WTC11 (cell line): ENCODE measurements around the gene TIGD1. TPM values are rescaled to one million over a fixed set of nuclear protein-coding genes. Genes with fewer than 3 reads are reported as not detected.

Experiments used
- ATAC-seq: fragments of 200-7000 bp; cut with Tn5 transposase; 2 replicates; pipeline ENCODE4 v1.10.0; 2021; ENCODE audit warnings: mild to moderate bottlenecking, moderate library complexity
- CTCF ChIA-PET: fragments of 300-600 bp; sonication (Branson Sonifier 250); formaldehyde crosslinking; loops from one replicate; lab custom pipeline; 2021; ENCODE audit warnings: antibody characterized with exemption; lab: Charles Lee
- POLR2A ChIA-PET: fragments of 350-600 bp; sonication (Branson Sonifier 250); formaldehyde crosslinking; loops from one replicate; lab custom pipeline; 2021; ENCODE audit warnings: antibody characterized with exemption; lab: Charles Lee
- DNase-seq: peaks from one replicate; pipeline ENCODE4 v3.0.0; 2021; ENCODE audit warnings: low spot score
- H3K27ac Mint-ChIP-seq: 2 replicates; pipeline ENCODE4 v1.8.0; 2021; ENCODE audit warnings: mixed read lengths
- H3K27me3 Mint-ChIP-seq: 2 replicates; pipeline ENCODE4 v1.8.0; 2021; ENCODE audit warnings: low read depth, mild to moderate bottlenecking, moderate library complexity, mixed read lengths
- H3K36me3 Mint-ChIP-seq: 2 replicates; pipeline ENCODE4 v1.8.0; 2021; ENCODE audit warnings: mixed read lengths
- H3K4me1 Mint-ChIP-seq: 2 replicates; pipeline ENCODE4 v1.8.0; 2022; ENCODE audit warnings: mixed read lengths
- H3K4me3 Mint-ChIP-seq: 2 replicates; pipeline ENCODE4 v1.8.0; 2021; ENCODE audit warnings: mild to moderate bottlenecking, moderate library complexity, mixed read lengths
- H3K9me3 Mint-ChIP-seq: 2 replicates; pipeline ENCODE4 v1.8.0; 2021; ENCODE audit warnings: mixed read lengths
- ETV6 ChIP-seq: sonication (generic); formaldehyde crosslinking; IDR thresholded peaks from 2 replicates; pipeline ENCODE4 v1.8.1; 2022; ENCODE audit warnings: mild to moderate bottlenecking, missing genetic modification reagents
- GTF2I ChIP-seq: fragments of 250-450 bp; sonication (Bioruptor Pico); conservative IDR thresholded peaks from 2 replicates; pipeline ENCODE4 v1.4.0; 2021; ENCODE audit warnings: mild to moderate bottlenecking
- NFATC4 ChIP-seq: fragments of 250-450 bp; sonication (Bioruptor Pico); IDR thresholded peaks from 2 replicates; pipeline ENCODE4 v1.9.0; 2021; ENCODE audit warnings: mild to moderate bottlenecking
- NR1H2 ChIP-seq: sonication (generic); formaldehyde crosslinking; IDR thresholded peaks from 2 replicates; pipeline ENCODE4 v1.9.0; 2021; ENCODE audit warnings: mild to moderate bottlenecking, moderate library complexity, missing genetic modification reagents
- ZNF138 ChIP-seq: sonication (generic); formaldehyde crosslinking; conservative IDR thresholded peaks from 2 replicates; pipeline ENCODE4 v1.8.1; 2022; ENCODE audit warnings: mild to moderate bottlenecking, moderate library complexity, missing genetic modification reagents
- ZNF263 ChIP-seq: sonication (generic); formaldehyde crosslinking; IDR thresholded peaks from 2 replicates; pipeline ENCODE4 v1.8.1; 2022; ENCODE audit warnings: low read depth, mild to moderate bottlenecking, moderate library complexity, missing genetic modification reagents
- ZNF317 ChIP-seq: sonication (generic); formaldehyde crosslinking; IDR thresholded peaks from 2 replicates; pipeline ENCODE4 v1.8.1; 2023; ENCODE audit warnings: low read depth, mild to moderate bottlenecking, moderate library complexity, missing genetic modification reagents, borderline replicate concordance
- total RNA-seq: library from RNA; stranded (reverse); gene quantifications from 3 replicates; pipeline ENCODE4 v1.2.3, GENCODE V29; 2021
- TF ChIP-seq, protein P1 (sequence below): sonication (generic); formaldehyde crosslinking; IDR thresholded peaks from 2 replicates; pipeline ENCODE4 v1.8.0; 2022; ENCODE audit warnings: mild to moderate bottlenecking, missing genetic modification reagents
- TF ChIP-seq, protein P2 (sequence below): sonication (generic); formaldehyde crosslinking; IDR thresholded peaks from 2 replicates; pipeline ENCODE4 v1.8.1; 2023; ENCODE audit warnings: mild to moderate bottlenecking, moderate library complexity, missing genetic modification reagents
- TF ChIP-seq, protein P3 (sequence below): sonication (generic); formaldehyde crosslinking; IDR thresholded peaks from 2 replicates; pipeline ENCODE4 v1.8.1; 2022; ENCODE audit warnings: mild to moderate bottlenecking, missing genetic modification reagents, moderate library complexity, borderline replicate concordance
- TF ChIP-seq, protein P4 (sequence below): fragments of 250-450 bp; sonication (Bioruptor Pico); IDR thresholded peaks from 2 replicates; pipeline ENCODE4 v1.9.0; 2021; ENCODE audit warnings: mild to moderate bottlenecking, borderline replicate concordance
- TF ChIP-seq, protein P5 (sequence below): sonication (generic); formaldehyde crosslinking; IDR thresholded peaks from 2 replicates; pipeline ENCODE4 v1.8.1; 2022; ENCODE audit warnings: missing genetic modification reagents, borderline replicate concordance
- TF ChIP-seq, protein P6 (sequence below): sonication (generic); formaldehyde crosslinking; IDR thresholded peaks from 2 replicates; pipeline ENCODE4 v1.8.1; 2023; ENCODE audit warnings: mild to moderate bottlenecking, missing genetic modification reagents, moderate library complexity
- TF ChIP-seq, protein P7 (sequence below): fragments of 250-450 bp; sonication (Bioruptor Pico); IDR thresholded peaks from 2 replicates; pipeline ENCODE4 v2.1.2; 2022; ENCODE audit warnings: mild to moderate bottlenecking, moderate library complexity
- TF ChIP-seq, protein P8 (sequence below): sonication (generic); formaldehyde crosslinking; IDR thresholded peaks from 2 replicates; pipeline ENCODE4 v1.8.1; 2023; ENCODE audit warnings: mild to moderate bottlenecking, missing genetic modification reagents, borderline replicate concordance
- TF ChIP-seq, protein P9 (sequence below): fragments of 250-450 bp; sonication (Bioruptor Pico); IDR thresholded peaks from 2 replicates; pipeline ENCODE4 v1.8.0; 2021; ENCODE audit warnings: mild to moderate bottlenecking
- TF ChIP-seq, protein P10 (sequence below): sonication (generic); formaldehyde crosslinking; IDR thresholded peaks from 2 replicates; pipeline ENCODE4 v1.8.0; 2022; ENCODE audit warnings: mild to moderate bottlenecking, missing genetic modification reagents

Gene TIGD1
- total RNA-seq, 1 experiment from 2014 or later = 9.0 TPM

DNA sequence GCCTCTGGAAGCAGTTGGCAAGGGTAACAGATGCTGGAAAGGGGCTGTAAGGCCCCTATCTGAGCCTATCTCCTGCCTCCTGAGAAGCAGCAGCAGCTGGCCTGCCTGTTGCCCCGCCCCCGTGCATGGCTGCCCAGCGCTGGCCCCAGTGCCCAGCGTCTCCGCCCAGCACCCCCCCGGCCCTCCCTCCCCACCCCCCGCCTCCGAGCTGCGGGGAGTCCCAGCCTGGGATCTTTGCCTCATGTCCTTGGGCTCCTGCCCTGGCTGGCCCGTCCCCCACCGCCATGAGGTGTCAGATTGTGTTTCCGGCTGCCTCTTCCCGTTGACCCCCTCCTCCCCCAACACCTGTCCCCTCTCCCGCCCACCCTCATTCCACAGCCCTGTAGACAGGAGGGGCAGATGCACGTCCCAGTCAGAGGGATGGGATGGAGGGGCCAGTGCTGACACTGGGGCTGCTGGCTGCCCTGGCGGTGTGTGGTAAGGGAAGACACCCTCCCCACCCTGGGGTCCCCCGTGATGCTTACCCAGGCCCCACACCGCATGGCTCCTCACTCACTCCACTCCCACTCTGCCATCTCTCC is 24.5 kb downstream of the TIGD1 start, which contains the start of gene CHRND (continued):
- TF ChIP-seq, protein P1, sequence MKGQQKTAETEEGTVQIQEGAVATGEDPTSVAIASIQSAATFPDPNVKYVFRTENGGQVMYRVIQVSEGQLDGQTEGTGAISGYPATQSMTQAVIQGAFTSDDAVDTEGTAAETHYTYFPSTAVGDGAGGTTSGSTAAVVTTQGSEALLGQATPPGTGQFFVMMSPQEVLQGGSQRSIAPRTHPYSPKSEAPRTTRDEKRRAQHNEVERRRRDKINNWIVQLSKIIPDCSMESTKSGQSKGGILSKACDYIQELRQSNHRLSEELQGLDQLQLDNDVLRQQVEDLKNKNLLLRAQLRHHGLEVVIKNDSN = no peak

DNA sequence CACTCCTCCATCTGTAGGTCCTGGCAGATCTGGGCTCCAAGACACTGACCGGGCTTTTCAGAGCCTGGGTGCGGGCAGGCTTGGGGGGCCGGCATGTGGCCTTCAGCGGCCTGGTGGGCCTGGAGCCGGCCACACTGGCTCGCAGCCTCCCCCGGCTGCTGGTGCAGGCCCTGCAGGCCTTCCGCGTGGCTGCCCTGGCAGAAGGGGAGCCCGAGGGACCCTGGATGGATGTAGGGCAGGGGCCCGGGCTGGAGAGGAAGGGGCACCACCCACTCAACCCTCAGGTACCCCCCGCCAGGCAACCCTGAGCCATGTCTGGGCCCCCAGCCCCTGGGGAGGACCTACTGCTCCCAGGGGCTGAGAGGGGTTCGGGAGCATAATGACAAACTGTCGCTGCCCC is 25.2 kb downstream of the TIGD1 start:
- ChIA-PET POLR2A (no interaction called here), CTCF (interaction anchor here (1.3 to 1.7 kb wide), 2 partner anchors 13 to 81 kb away, joined by 3 to 4 read pairs; no protein-coding TSS in a partner anchor)
- no peaks in the 10 kb centered on the region for H3K9me3 Mint-ChIP-seq
- ATAC-seq (no peak), DNase-seq (no peak)
- H3K4me1 Mint-ChIP-seq = peaks cover 7% of the 10 kb centered on the region; the same call in 1 of the 2 replicates
- H3K27me3 Mint-ChIP-seq = peaks cover 51% of the 10 kb centered on the region
- H3K36me3 Mint-ChIP-seq = no peaks in the 10 kb centered on the region
- no peak overlapping the region for H3K27ac Mint-ChIP-seq
- H3K4me3 Mint-ChIP-seq = no peak overlapping the region
- TF ChIP-seq, protein P2, sequence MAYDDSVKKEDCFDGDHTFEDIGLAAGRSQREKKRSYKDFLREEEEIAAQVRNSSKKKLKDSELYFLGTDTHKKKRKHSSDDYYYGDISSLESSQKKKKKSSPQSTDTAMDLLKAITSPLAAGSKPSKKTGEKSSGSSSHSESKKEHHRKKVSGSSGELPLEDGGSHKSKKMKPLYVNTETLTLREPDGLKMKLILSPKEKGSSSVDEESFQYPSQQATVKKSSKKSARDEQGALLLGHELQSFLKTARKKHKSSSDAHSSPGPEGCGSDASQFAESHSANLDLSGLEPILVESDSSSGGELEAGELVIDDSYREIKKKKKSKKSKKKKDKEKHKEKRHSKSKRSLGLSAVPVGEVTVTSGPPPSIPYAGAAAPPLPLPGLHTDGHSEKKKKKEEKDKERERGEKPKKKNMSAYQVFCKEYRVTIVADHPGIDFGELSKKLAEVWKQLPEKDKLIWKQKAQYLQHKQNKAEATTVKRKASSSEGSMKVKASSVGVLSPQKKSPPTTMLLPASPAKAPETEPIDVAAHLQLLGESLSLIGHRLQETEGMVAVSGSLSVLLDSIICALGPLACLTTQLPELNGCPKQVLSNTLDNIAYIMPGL = no peak
- TF ChIP-seq NR1H2 (CRISPR knock-in tag) = no peak
- no peak for TF ChIP-seq ZNF263 (CRISPR knock-in tag)
- TF ChIP-seq ZNF317 (CRISPR knock-in tag) = no peak
- TF ChIP-seq, protein P3, sequence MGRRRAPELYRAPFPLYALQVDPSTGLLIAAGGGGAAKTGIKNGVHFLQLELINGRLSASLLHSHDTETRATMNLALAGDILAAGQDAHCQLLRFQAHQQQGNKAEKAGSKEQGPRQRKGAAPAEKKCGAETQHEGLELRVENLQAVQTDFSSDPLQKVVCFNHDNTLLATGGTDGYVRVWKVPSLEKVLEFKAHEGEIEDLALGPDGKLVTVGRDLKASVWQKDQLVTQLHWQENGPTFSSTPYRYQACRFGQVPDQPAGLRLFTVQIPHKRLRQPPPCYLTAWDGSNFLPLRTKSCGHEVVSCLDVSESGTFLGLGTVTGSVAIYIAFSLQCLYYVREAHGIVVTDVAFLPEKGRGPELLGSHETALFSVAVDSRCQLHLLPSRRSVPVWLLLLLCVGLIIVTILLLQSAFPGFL = no peak
- TF ChIP-seq NFATC4 (CRISPR knock-in tag) = no peak
- TF ChIP-seq ZNF138 (CRISPR knock-in tag) = no peak
- TF ChIP-seq, protein P4, sequence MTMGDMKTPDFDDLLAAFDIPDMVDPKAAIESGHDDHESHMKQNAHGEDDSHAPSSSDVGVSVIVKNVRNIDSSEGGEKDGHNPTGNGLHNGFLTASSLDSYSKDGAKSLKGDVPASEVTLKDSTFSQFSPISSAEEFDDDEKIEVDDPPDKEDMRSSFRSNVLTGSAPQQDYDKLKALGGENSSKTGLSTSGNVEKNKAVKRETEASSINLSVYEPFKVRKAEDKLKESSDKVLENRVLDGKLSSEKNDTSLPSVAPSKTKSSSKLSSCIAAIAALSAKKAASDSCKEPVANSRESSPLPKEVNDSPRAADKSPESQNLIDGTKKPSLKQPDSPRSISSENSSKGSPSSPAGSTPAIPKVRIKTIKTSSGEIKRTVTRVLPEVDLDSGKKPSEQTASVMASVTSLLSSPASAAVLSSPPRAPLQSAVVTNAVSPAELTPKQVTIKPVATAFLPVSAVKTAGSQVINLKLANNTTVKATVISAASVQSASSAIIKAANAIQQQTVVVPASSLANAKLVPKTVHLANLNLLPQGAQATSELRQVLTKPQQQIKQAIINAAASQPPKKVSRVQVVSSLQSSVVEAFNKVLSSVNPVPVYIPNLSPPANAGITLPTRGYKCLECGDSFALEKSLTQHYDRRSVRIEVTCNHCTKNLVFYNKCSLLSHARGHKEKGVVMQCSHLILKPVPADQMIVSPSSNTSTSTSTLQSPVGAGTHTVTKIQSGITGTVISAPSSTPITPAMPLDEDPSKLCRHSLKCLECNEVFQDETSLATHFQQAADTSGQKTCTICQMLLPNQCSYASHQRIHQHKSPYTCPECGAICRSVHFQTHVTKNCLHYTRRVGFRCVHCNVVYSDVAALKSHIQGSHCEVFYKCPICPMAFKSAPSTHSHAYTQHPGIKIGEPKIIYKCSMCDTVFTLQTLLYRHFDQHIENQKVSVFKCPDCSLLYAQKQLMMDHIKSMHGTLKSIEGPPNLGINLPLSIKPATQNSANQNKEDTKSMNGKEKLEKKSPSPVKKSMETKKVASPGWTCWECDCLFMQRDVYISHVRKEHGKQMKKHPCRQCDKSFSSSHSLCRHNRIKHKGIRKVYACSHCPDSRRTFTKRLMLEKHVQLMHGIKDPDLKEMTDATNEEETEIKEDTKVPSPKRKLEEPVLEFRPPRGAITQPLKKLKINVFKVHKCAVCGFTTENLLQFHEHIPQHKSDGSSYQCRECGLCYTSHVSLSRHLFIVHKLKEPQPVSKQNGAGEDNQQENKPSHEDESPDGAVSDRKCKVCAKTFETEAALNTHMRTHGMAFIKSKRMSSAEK (CRISPR knock-in tag) = no peak
- TF ChIP-seq, protein P5, sequence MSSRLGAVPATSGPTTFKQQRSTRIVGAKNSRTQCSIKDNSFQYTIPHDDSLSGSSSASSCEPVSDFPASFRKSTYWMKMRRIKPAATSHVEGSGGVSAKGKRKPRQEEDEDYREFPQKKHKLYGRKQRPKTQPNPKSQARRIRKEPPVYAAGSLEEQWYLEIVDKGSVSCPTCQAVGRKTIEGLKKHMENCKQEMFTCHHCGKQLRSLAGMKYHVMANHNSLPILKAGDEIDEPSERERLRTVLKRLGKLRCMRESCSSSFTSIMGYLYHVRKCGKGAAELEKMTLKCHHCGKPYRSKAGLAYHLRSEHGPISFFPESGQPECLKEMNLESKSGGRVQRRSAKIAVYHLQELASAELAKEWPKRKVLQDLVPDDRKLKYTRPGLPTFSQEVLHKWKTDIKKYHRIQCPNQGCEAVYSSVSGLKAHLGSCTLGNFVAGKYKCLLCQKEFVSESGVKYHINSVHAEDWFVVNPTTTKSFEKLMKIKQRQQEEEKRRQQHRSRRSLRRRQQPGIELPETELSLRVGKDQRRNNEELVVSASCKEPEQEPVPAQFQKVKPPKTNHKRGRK (CRISPR knock-in tag) = no peak
- TF ChIP-seq, protein P6, sequence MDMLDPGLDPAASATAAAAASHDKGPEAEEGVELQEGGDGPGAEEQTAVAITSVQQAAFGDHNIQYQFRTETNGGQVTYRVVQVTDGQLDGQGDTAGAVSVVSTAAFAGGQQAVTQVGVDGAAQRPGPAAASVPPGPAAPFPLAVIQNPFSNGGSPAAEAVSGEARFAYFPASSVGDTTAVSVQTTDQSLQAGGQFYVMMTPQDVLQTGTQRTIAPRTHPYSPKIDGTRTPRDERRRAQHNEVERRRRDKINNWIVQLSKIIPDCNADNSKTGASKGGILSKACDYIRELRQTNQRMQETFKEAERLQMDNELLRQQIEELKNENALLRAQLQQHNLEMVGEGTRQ (CRISPR knock-in tag) = no peak
- no peak for TF ChIP-seq GTF2I (CRISPR knock-in tag)
- TF ChIP-seq, protein P7, sequence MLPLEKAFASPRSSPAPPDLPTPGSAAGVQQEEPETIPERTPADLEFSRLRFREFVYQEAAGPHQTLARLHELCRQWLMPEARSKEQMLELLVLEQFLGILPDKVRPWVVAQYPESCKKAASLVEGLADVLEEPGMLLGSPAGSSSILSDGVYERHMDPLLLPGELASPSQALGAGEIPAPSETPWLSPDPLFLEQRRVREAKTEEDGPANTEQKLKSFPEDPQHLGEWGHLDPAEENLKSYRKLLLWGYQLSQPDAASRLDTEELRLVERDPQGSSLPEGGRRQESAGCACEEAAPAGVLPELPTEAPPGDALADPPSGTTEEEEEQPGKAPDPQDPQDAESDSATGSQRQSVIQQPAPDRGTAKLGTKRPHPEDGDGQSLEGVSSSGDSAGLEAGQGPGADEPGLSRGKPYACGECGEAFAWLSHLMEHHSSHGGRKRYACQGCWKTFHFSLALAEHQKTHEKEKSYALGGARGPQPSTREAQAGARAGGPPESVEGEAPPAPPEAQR (CRISPR knock-in tag) = no peak
- TF ChIP-seq ETV6 = no peak
- TF ChIP-seq, protein P8, sequence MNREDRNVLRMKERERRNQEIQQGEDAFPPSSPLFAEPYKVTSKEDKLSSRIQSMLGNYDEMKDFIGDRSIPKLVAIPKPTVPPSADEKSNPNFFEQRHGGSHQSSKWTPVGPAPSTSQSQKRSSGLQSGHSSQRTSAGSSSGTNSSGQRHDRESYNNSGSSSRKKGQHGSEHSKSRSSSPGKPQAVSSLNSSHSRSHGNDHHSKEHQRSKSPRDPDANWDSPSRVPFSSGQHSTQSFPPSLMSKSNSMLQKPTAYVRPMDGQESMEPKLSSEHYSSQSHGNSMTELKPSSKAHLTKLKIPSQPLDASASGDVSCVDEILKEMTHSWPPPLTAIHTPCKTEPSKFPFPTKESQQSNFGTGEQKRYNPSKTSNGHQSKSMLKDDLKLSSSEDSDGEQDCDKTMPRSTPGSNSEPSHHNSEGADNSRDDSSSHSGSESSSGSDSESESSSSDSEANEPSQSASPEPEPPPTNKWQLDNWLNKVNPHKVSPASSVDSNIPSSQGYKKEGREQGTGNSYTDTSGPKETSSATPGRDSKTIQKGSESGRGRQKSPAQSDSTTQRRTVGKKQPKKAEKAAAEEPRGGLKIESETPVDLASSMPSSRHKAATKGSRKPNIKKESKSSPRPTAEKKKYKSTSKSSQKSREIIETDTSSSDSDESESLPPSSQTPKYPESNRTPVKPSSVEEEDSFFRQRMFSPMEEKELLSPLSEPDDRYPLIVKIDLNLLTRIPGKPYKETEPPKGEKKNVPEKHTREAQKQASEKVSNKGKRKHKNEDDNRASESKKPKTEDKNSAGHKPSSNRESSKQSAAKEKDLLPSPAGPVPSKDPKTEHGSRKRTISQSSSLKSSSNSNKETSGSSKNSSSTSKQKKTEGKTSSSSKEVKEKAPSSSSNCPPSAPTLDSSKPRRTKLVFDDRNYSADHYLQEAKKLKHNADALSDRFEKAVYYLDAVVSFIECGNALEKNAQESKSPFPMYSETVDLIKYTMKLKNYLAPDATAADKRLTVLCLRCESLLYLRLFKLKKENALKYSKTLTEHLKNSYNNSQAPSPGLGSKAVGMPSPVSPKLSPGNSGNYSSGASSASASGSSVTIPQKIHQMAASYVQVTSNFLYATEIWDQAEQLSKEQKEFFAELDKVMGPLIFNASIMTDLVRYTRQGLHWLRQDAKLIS (CRISPR knock-in tag) = no peak
- TF ChIP-seq, protein P9, sequence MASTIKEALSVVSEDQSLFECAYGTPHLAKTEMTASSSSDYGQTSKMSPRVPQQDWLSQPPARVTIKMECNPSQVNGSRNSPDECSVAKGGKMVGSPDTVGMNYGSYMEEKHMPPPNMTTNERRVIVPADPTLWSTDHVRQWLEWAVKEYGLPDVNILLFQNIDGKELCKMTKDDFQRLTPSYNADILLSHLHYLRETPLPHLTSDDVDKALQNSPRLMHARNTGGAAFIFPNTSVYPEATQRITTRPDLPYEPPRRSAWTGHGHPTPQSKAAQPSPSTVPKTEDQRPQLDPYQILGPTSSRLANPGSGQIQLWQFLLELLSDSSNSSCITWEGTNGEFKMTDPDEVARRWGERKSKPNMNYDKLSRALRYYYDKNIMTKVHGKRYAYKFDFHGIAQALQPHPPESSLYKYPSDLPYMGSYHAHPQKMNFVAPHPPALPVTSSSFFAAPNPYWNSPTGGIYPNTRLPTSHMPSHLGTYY = no peak
- TF ChIP-seq, protein P10, sequence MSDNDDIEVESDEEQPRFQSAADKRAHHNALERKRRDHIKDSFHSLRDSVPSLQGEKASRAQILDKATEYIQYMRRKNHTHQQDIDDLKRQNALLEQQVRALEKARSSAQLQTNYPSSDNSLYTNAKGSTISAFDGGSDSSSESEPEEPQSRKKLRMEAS (CRISPR knock-in tag) = no peak
